ENCODE results near the gene PLEKHB2. TPM values are rescaled to one million over a fixed set of nuclear protein-coding genes. Genes with fewer than 3 reads are reported as not detected.

The PLEKHB2 gene
- total RNA-seq, 1 experiment from 2014 or later = 139 TPM

GRCh38 chr2:131081190-131081589 is 23.9 kb upstream of the PLEKHB2 start:
- Mint-ChIP-seq H3K4me3 (ENCODE audit: unreplicated experiment) (no peak overlapping the region), H3K36me3 (ENCODE audit: insufficient read depth, unreplicated experiment) (peaks cover 91% of the 10 kb centered on the region), H3K9me3 (ENCODE audit: unreplicated experiment) (no peaks in the 10 kb centered on the region), H3K27me3 (ENCODE audit: insufficient read depth, unreplicated experiment) (no peaks in the 10 kb centered on the region), H3K27ac (ENCODE audit: unreplicated experiment) (no peak overlapping the region), H3K4me1 (ENCODE audit: low read depth, unreplicated experiment) (peaks cover 8% of the 10 kb centered on the region)
- no peak for DNase-seq
- ChIA-PET CTCF (no interaction called here), POLR2A (no interaction called here)
- H3K36me3 ChIP-seq (ENCODE audit: control insufficient read depth, insufficient read depth, low read length) = peaks cover 6% of the 10 kb centered on the region; the same call in 1 of the 2 replicates
- no peak overlapping the region for H3K4me3 ChIP-seq (ENCODE audit: low read depth, low read length)
- no peak for TF ChIP-seq CTCF (IDR thresholded peaks at IDR 0.05; ENCODE audit: insufficient read depth in 1 of 2, low read depth in 1 of 2, low read length in 1 of 2, severe bottlenecking in 1 of 2, unreplicated experiment in 1 of 2)
- BruUV-seq (replicated peaks) = TSS peak; percentile 8
- H3K27me3 ChIP-seq (replicated peaks; ENCODE audit: control insufficient read depth, insufficient read depth, low read length) = no peaks in the 10 kb centered on the region
- no peaks in the 10 kb centered on the region for H3K9me3 ChIP-seq
- intact Hi-C loops (cut with micrococcal nuclease; ENCODE audit: unreplicated experiment) = no loop called here
- no peaks in the 10 kb centered on the region for H3K4me1 ChIP-seq

- BruUV-seq (replicated peaks) = no TSS peak
- no peak for TF ChIP-seq CTCF (IDR thresholded peaks at IDR 0.05; ENCODE audit: insufficient read depth in 1 of 2, low read depth in 1 of 2, low read length in 1 of 2, severe bottlenecking in 1 of 2, unreplicated experiment in 1 of 2)
- H3K4me1 ChIP-seq = no peaks in the 10 kb centered on the region
- Mint-ChIP-seq H3K27ac (ENCODE audit: unreplicated experiment) (no peak overlapping the region), H3K36me3 (ENCODE audit: insufficient read depth, unreplicated experiment) (peaks cover 91% of the 10 kb centered on the region), H3K4me1 (ENCODE audit: low read depth, unreplicated experiment) (no peaks in the 10 kb centered on the region), H3K4me3 (ENCODE audit: unreplicated experiment) (no peak overlapping the region), H3K27me3 (ENCODE audit: insufficient read depth, unreplicated experiment) (no peaks in the 10 kb centered on the region), H3K9me3 (ENCODE audit: unreplicated experiment) (no peaks in the 10 kb centered on the region)
- peaks cover 10% of the 10 kb centered on the region for H3K36me3 ChIP-seq (ENCODE audit: control insufficient read depth, insufficient read depth, low read length)
- H3K27me3 ChIP-seq (replicated peaks; ENCODE audit: control insufficient read depth, insufficient read depth, low read length) = no peaks in the 10 kb centered on the region
- H3K4me3 ChIP-seq (ENCODE audit: low read depth, low read length) = no peak overlapping the region
- ChIA-PET CTCF (no interaction called here), POLR2A (no interaction called here)
- no peak for DNase-seq
- intact Hi-C loops (cut with micrococcal nuclease; ENCODE audit: unreplicated experiment) = no loop called here
- no peaks in the 10 kb centered on the region for H3K9me3 ChIP-seq
Observed at GRCh38 chr2:131085646-131086045, 19.5 kb upstream of the PLEKHB2 start.

- Mint-ChIP-seq H3K4me1 (ENCODE audit: low read depth, unreplicated experiment) (peaks cover 9% of the 10 kb centered on the region), H3K4me3 (ENCODE audit: unreplicated experiment) (peak overlapping the region; percentile 90), H3K36me3 (ENCODE audit: insufficient read depth, unreplicated experiment) (peaks cover 67% of the 10 kb centered on the region), H3K27ac (ENCODE audit: unreplicated experiment) (peak overlapping the region; percentile 74), H3K27me3 (ENCODE audit: insufficient read depth, unreplicated experiment) (no peaks in the 10 kb centered on the region), H3K9me3 (ENCODE audit: unreplicated experiment) (no peaks in the 10 kb centered on the region)
- peak overlapping the region; percentile 51 for H3K4me3 ChIP-seq (ENCODE audit: low read depth, low read length)
- no peaks in the 10 kb centered on the region for H3K9me3 ChIP-seq
- no peak for TF ChIP-seq CTCF (IDR thresholded peaks at IDR 0.05; ENCODE audit: insufficient read depth in 1 of 2, low read depth in 1 of 2, low read length in 1 of 2, severe bottlenecking in 1 of 2, unreplicated experiment in 1 of 2)
- intact Hi-C loops (cut with micrococcal nuclease; ENCODE audit: unreplicated experiment) = loop anchor here (1.0 to 5.0 kb wide), 2 partner anchors 12 to 400 kb away; partner anchors contain the start of gene MZT2A
- DNase-seq = no peak
- H3K4me1 ChIP-seq = peaks cover 16% of the 10 kb centered on the region
- POLR2A ChIA-PET = interaction anchor here (0.6 to 1.9 kb wide), 6 partner anchors 12 to 410 kb away, joined by 3 to 18 read pairs (median 6); partner anchors contain the start of gene PLEKHB2
- peaks cover 3% of the 10 kb centered on the region for H3K36me3 ChIP-seq (ENCODE audit: control insufficient read depth, insufficient read depth, low read length)
- TSS peak; percentile 52 for BruUV-seq (replicated peaks)
- H3K27me3 ChIP-seq (replicated peaks; ENCODE audit: control insufficient read depth, insufficient read depth, low read length) = no peaks in the 10 kb centered on the region
- CTCF ChIA-PET = interaction anchor here (0.7 to 3.5 kb wide), 2 partner anchors 10 to 11 kb away, joined by 3 to 14 read pairs; partner anchors contain the start of gene PLEKHB2
Observed at GRCh38 chr2:131092458-131093005, 12.6 kb upstream of the PLEKHB2 start.
